Loucy (cell line): ENCODE data around the gene ZNF471.

Experiments
- H2AFZ ChIP-seq: fragments of 200-600 bp; sonication (generic); 2 replicates; pipeline ENCODE4 v1.6.0; 2016; ENCODE audit warnings: antibody characterized with exemption, mild to moderate bottlenecking, low read length, moderate library complexity
- H3F3A ChIP-seq: fragments of 200-600 bp; 2 replicates; pipeline ENCODE4 v1.6.0; 2016; ENCODE audit warnings: antibody characterized with exemption, low read depth, mild to moderate bottlenecking
- H3K27me3 ChIP-seq: fragments of 200-600 bp; sonication (generic); 2 replicates; pipeline ENCODE4 v1.6.1; 2014; ENCODE audit warnings: low read length, mild to moderate bottlenecking; ENCODE audit not compliant: insufficient read depth, poor library complexity, severe bottlenecking
- H3K36me3 ChIP-seq: fragments of 200-600 bp; sonication (generic); 2 replicates; pipeline ENCODE4 v1.6.1; 2016; ENCODE audit warnings: low read length; ENCODE audit not compliant: insufficient read depth
- H3K4me1 ChIP-seq: fragments of 200-600 bp; sonication (generic); 2 replicates; pipeline ENCODE4 v1.5.1; 2014; ENCODE audit warnings: low read length, mild to moderate bottlenecking; ENCODE audit not compliant: insufficient read depth, poor library complexity, severe bottlenecking
- H3K4me2 ChIP-seq: fragments of 200-600 bp; sonication (generic); 2 replicates; pipeline ENCODE4 v1.6.0; 2014; ENCODE audit warnings: antibody characterized with exemption, low read length, low read depth, mild to moderate bottlenecking; ENCODE audit not compliant: poor library complexity, severe bottlenecking
- H3K4me3 ChIP-seq: fragments of 200-600 bp; sonication (generic); 2 replicates; pipeline ENCODE4 v1.5.1; 2014; ENCODE audit warnings: low read length, mild to moderate bottlenecking, mixed read lengths; ENCODE audit not compliant: poor library complexity, severe bottlenecking
- H3K79me2 ChIP-seq: fragments of 200-600 bp; sonication (generic); 2 replicates; pipeline ENCODE4 v1.6.1; 2014; ENCODE audit warnings: low read length; ENCODE audit not compliant: insufficient read depth
- H3K9ac ChIP-seq: fragments of 200-600 bp; sonication (generic); 2 replicates; pipeline ENCODE4 v1.6.0; 2014; ENCODE audit warnings: mild to moderate bottlenecking, low read depth, low read length, moderate library complexity; ENCODE audit not compliant: poor library complexity, severe bottlenecking
- H3K9me2 ChIP-seq: fragments of 200-600 bp; sonication (generic); replicated peaks from 2 replicates; pipeline ENCODE4 v1.6.1; 2016; ENCODE audit warnings: low read depth, low read length, mixed read lengths
- H3K9me3 ChIP-seq: fragments of 200-600 bp; sonication (generic); 2 replicates; pipeline ENCODE4 v1.6.1; 2014; ENCODE audit warnings: mild to moderate bottlenecking, antibody characterized with exemption, low read length, low read depth; ENCODE audit not compliant: insufficient read depth
- H4K20me1 ChIP-seq: fragments of 200-600 bp; sonication (generic); 2 replicates; pipeline ENCODE4 v1.6.0; 2014; ENCODE audit warnings: antibody characterized with exemption, low read length, mild to moderate bottlenecking; ENCODE audit not compliant: insufficient read depth, poor library complexity, severe bottlenecking
- EZH2phosphoT487 ChIP-seq: fragments of 200-600 bp; IDR thresholded peaks from 2 replicates; pipeline ENCODE4 v1.6.1; 2018; ENCODE audit warnings: antibody characterized with exemption, mild to moderate bottlenecking, moderate library complexity, borderline replicate concordance
- TF ChIP-seq, protein P1 (sequence below): fragments of 200-600 bp; sonication (generic); conservative IDR thresholded peaks from 2 replicates; pipeline ENCODE4 v1.5.1; 2014; ENCODE audit warnings: mild to moderate bottlenecking, antibody characterized with exemption, low read length

Gene ZNF471

DNA sequence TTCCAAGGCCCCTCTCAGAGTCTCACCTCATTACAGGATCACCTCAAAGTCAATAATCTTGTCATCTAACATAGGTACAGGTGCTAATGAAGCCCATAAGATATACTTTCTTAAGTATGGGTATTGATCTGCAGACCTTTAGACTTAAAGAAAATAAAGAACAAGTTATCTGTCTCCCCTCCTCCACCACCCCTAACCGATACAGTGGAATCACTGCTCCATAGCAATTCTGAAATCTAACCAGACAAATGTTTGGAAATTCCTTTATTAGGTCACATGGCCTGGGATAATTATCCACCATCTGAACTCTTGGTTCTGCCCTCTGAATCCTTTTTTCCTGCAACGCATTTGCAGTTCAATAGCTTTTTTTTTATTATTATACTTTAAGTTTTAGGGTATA lies 55.1 kb downstream of the ZNF471 start:
- Histone ChIP-seq H3K4me3 (no peak overlapping the region), H2AFZ (no peak overlapping the region), H3K9ac (no peak overlapping the region), H4K20me1 (no peaks in the 10 kb centered on the region), H3K4me2 (no peak overlapping the region), H3K36me3 (no peaks in the 10 kb centered on the region), H3K79me2 (peaks cover under 1% of the 10 kb centered on the region; the same call in 1 of the 2 replicates), H3K9me2 (no peaks in the 10 kb centered on the region), H3K4me1 (no peaks in the 10 kb centered on the region), H3K9me3 (peaks cover 22% of the 10 kb centered on the region), H3F3A (no peaks in the 10 kb centered on the region), H3K27me3 (no peaks in the 10 kb centered on the region)
- TF ChIP-seq, protein P1, sequence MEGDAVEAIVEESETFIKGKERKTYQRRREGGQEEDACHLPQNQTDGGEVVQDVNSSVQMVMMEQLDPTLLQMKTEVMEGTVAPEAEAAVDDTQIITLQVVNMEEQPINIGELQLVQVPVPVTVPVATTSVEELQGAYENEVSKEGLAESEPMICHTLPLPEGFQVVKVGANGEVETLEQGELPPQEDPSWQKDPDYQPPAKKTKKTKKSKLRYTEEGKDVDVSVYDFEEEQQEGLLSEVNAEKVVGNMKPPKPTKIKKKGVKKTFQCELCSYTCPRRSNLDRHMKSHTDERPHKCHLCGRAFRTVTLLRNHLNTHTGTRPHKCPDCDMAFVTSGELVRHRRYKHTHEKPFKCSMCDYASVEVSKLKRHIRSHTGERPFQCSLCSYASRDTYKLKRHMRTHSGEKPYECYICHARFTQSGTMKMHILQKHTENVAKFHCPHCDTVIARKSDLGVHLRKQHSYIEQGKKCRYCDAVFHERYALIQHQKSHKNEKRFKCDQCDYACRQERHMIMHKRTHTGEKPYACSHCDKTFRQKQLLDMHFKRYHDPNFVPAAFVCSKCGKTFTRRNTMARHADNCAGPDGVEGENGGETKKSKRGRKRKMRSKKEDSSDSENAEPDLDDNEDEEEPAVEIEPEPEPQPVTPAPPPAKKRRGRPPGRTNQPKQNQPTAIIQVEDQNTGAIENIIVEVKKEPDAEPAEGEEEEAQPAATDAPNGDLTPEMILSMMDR: no peak
- TF ChIP-seq EZH2phosphoT487: no peak

DNA sequence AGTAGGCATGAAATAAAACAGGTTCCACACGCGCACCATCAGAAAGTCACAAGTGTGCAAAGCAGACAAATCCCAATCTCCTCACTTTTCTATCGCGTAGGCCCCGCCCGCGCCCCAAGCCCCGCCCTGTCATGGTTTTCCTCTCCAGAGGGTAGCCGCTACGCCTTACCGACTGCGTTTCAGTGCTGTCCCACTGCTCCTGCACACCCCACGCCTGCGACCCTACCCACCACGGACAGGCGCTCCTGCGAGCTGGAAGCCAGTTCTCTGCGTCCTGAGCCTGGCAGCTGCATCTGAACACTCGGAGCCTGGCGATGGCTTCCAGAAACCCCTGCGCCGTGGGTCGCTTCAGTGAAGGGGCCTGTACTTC lies 59.2 kb downstream of the ZNF471 start:
- Histone ChIP-seq H3K4me3 (peak overlapping the region; percentile 88), H3K4me1 (no peaks in the 10 kb centered on the region), H3K9me3 (peaks cover 13% of the 10 kb centered on the region; the same call in 1 of the 2 replicates), H4K20me1 (no peaks in the 10 kb centered on the region), H3K9me2 (no peaks in the 10 kb centered on the region), H3F3A (no peaks in the 10 kb centered on the region), H3K36me3 (no peaks in the 10 kb centered on the region), H3K27me3 (no peaks in the 10 kb centered on the region), H2AFZ (peak overlapping the region; percentile 98), H3K9ac (peak overlapping the region; percentile 83), H3K4me2 (peak overlapping the region; percentile 57), H3K79me2 (peaks cover 3% of the 10 kb centered on the region; the same call in 1 of the 2 replicates)
- TF ChIP-seq, protein P1: no peak
- TF ChIP-seq EZH2phosphoT487: no peak

DNA sequence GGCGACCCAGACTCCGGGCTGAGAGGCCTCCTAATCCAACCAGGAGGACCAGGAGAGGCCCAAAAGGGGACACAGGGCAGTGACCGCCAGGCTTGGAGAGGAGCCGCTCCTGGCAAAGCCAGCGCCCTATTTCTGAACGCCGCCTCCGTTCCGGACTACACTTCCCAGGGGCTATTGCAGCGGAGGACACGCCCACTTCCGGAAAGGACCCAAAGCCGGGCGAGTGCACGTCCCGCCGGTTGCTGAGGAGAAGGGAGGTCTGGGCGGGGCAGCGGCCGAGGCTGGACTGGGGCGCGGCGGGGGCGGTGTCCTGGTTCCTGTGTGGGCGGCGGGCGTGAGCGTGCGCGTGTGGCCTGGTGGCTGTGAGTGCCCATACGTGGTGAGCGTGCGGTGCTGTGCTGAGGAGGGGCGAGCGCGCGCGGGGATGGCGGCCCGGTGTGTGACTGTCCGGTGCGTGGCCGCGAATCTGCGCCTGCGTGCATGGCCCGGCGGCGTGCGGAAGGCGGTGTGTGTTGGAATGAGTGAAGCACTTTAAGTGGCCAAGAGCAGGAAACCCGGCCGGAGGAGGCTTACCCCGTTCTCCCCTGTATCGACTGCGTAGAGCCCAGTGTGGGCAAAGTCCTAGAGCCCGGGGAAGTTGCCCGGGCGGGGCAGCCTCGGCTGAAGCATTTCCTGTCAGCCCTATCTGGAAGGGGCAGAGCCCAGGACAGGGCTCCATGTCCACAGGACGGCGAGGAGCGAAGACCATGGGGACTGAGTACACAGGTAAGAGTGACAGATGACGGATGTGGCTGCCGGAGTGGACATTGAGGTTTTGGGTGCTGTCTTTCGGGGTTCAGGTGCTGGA lies 59.8 kb downstream of the ZNF471 start, which contains the start of gene ZNF470:
ZNF470 (plus strand) TSS at position 195 of the 847 bp plus-strand sequence. CDS start 2,844 bp downstream, outside the sequence.
- no peak for TF ChIP-seq EZH2phosphoT487
- TF ChIP-seq, protein P1: no peak
- Histone ChIP-seq H3K36me3 (no peaks in the 10 kb centered on the region), H4K20me1 (no peaks in the 10 kb centered on the region), H3K9ac (peak within 1 kb of the TSS; percentile 83), H3K27me3 (no peaks in the 10 kb centered on the region), H3K9me3 (peaks cover 15% of the 10 kb centered on the region; the same call in 1 of the 2 replicates), H3K79me2 (peaks cover 3% of the 10 kb centered on the region; the same call in 1 of the 2 replicates), H3K4me2 (peak within 1 kb of the TSS; percentile 79), H3K4me3 (peak within 1 kb of the TSS; percentile 88), H3F3A (no peaks in the 10 kb centered on the region), H3K4me1 (no peaks in the 10 kb centered on the region), H3K9me2 (no peaks in the 10 kb centered on the region), H2AFZ (peak within 1 kb of the TSS; percentile 98)
